Measurements from ENCODE around the gene ATP8A2.

The ATP8A2 gene

DNA sequence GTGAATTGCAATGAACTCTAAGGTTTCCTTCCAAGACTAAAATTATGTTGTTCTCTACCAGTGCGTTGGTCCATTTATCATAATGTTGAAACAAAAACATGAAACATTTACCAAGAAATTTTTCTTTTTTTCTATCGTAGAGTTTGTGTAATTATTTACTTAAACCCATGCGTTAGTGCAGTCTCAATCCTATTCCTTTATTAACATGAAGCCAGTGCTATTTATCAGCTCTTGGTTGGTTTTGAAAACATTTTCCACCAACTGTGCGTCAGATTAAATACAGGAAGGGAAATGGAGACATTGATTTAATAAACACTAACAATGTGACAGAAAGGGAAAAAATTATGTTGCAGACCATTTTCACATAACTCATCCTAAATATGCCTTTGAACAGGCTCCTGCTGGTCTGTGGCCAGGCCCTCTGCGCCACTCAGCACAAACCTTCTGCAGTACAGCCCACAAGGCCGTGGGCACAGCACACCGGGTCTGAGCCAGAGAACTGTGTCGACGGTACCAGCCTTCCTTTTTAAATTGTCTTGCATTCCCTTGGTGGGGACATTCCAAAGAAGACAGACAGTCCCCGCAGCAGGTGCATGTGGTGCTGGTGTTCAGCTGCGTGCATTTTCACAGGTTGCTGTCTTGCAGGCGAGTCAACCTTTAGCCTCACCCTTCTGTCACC lies 544.2 kb downstream of the ATP8A2 start:
- TF ChIP-seq, protein P1, sequence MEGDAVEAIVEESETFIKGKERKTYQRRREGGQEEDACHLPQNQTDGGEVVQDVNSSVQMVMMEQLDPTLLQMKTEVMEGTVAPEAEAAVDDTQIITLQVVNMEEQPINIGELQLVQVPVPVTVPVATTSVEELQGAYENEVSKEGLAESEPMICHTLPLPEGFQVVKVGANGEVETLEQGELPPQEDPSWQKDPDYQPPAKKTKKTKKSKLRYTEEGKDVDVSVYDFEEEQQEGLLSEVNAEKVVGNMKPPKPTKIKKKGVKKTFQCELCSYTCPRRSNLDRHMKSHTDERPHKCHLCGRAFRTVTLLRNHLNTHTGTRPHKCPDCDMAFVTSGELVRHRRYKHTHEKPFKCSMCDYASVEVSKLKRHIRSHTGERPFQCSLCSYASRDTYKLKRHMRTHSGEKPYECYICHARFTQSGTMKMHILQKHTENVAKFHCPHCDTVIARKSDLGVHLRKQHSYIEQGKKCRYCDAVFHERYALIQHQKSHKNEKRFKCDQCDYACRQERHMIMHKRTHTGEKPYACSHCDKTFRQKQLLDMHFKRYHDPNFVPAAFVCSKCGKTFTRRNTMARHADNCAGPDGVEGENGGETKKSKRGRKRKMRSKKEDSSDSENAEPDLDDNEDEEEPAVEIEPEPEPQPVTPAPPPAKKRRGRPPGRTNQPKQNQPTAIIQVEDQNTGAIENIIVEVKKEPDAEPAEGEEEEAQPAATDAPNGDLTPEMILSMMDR (IDR thresholded peaks at IDR 0.05): no peak
- H3K9me3 Mint-ChIP-seq: no peaks in the 10 kb centered on the region
- no peak for DNase-seq
- H3K4me1 Mint-ChIP-seq: peaks cover 5% of the 10 kb centered on the region
- peaks cover 46% of the 10 kb centered on the region for H3K27me3 Mint-ChIP-seq (ENCODE audit: low read depth, poor library complexity)
- no peaks in the 10 kb centered on the region for H3K36me3 Mint-ChIP-seq (ENCODE audit: low read depth)
- H3K27ac Mint-ChIP-seq: no peak overlapping the region
- H3K4me3 Mint-ChIP-seq: no peak overlapping the region

DNA sequence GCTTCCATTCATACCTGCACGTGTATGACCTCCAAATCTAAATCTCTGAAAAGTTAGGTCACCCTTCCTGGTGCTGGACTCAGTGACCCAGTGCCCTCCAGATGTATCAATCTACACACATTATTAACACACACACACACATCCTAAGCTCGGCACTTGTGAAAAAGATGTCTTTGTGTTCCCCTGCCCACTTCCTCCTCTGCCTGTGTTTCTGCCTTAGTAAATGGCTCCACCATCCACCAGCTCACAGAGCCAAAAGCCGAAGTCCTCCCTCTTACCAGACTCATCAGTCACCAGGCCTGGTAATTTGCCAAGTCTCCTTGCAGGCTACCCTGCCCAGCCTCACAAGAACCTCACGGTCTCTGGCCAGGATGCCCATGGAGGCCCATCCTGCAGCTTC lies 548.5 kb downstream of the ATP8A2 start:
- Mint-ChIP-seq H3K4me3 (no peak overlapping the region), H3K36me3 (ENCODE audit: low read depth) (peaks cover 8% of the 10 kb centered on the region), H3K27ac (peak overlapping the region; percentile 72), H3K27me3 (ENCODE audit: low read depth, poor library complexity) (peaks cover 18% of the 10 kb centered on the region), H3K9me3 (peaks cover 16% of the 10 kb centered on the region), H3K4me1 (peaks cover 12% of the 10 kb centered on the region)
- DNase-seq: no peak
- TF ChIP-seq, protein P1 (IDR thresholded peaks at IDR 0.05): no peak

DNA sequence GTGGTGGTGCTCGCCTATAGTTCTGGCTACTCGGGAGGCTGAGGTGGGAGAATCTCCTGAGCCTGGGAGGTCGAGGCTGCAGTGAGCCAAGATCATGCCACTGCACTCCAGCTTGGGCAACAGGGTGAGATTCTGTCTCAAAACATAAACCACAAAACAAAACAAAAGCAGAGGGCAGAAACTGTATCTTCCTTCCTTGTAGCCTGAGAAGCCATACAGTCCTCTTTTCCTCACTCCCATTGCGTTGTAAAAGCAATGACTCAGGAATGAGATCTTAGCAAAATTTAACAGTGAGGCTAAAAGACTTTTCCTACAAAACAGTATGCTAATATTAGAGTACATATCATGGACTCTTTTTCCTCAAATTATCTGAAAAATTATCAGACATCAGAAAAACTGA lies 549.2 kb downstream of the ATP8A2 start:
- Mint-ChIP-seq H3K4me3 (no peak overlapping the region), H3K9me3 (peaks cover 16% of the 10 kb centered on the region), H3K4me1 (peaks cover 12% of the 10 kb centered on the region), H3K36me3 (ENCODE audit: low read depth) (peaks cover 8% of the 10 kb centered on the region), H3K27me3 (ENCODE audit: low read depth, poor library complexity) (peaks cover 18% of the 10 kb centered on the region), H3K27ac (no peak overlapping the region)
- DNase-seq: no peak
- TF ChIP-seq, protein P1 (IDR thresholded peaks at IDR 0.05): no peak

DNA sequence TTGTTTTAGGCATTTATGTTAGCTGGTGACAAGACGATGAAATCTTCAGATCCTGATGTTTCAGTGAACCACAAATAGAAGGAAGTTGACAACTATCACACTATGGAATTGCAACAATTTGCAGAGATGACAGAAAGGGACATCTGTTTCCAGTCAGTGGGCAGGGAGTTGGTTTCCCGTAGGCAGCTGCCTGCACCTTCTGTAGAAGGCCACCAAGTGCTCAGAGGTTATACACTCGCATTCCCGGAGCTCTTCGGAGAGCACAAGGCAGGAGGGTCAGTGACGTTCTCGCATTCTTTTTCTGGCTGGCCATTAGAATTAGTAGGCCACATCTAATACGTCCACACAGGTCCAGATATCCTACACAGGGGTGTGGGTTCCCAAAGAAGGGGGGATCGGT lies 550.6 kb downstream of the ATP8A2 start:
- Mint-ChIP-seq H3K27me3 (ENCODE audit: low read depth, poor library complexity) (peaks cover 13% of the 10 kb centered on the region), H3K27ac (no peak overlapping the region), H3K4me1 (peaks cover 25% of the 10 kb centered on the region), H3K9me3 (peaks cover 20% of the 10 kb centered on the region), H3K4me3 (no peak overlapping the region), H3K36me3 (ENCODE audit: low read depth) (peaks cover 8% of the 10 kb centered on the region)
- DNase-seq: no peak
- TF ChIP-seq, protein P1 (IDR thresholded peaks at IDR 0.05): no peak

DNA sequence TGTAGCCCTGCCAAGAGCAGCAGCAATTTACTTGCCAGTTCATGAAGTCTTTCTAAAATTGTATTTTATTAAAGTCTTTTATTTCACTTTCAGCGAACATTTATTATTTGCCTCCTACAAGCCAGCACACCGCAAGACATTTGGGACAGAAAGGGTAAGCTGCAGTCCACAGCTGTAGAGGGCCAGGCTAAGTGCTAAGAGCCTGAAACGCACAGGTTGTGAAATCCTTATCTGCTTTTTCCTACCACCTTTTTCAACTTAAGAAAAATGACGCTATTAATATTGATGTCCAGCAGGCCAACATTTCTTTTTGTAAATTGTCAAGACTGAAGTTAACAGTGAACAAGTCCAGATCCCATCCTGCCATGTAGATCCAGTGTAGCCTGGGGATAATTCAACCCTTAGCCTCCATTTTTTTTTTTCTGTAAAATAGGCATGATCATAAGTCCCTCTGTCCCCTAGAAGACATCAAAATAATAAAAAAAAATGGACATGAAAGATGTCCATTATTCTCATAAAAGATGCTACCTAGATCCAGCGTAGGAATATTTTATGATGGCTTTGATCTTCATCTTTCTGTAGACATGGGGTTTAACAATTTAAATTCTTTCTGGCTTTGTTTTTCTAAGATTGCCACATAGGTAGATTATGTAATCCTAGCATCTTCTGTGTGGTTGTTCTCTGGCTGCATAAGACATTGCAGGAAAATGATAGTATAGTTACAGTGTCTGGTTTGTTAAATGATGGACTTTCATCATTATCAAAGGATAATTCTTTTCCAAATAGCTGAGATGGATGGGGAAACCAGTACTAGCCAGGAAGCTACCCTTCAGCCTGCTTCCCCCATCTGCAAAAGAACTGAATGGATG lies 551.7 kb downstream of the ATP8A2 start:
- no peak for DNase-seq
- H3K36me3 Mint-ChIP-seq (ENCODE audit: low read depth): peaks cover 8% of the 10 kb centered on the region
- peaks cover 13% of the 10 kb centered on the region for H3K27me3 Mint-ChIP-seq (ENCODE audit: low read depth, poor library complexity)
- peaks cover 36% of the 10 kb centered on the region for H3K4me1 Mint-ChIP-seq
- H3K4me3 Mint-ChIP-seq: no peak overlapping the region
- H3K27ac Mint-ChIP-seq: no peak overlapping the region
- H3K9me3 Mint-ChIP-seq: peaks cover 20% of the 10 kb centered on the region
- TF ChIP-seq, protein P1 (IDR thresholded peaks at IDR 0.05): no peak

Data from nephron progenitor cell (in vitro differentiated cells).